ENCODE data around the gene HSPD1. TPM values are rescaled to one million over a fixed set of nuclear protein-coding genes. Genes with fewer than 3 reads are reported as not detected.

HSPD1 gene
- total RNA-seq (100 to 1,000 TPM; 138 to 140 TPM), polyA plus RNA-seq (100 to 1,000 TPM; 101 to 134 (median 128) TPM), total RNA-seq (162 to 1,670 (median 507) reads per million in 6 experiments)

GRCh38 chr2:197499594-197500502, at the start of gene HSPD1, which contains the start of gene HSPE1:
TSS of gene HSPD1 (minus strand) at chr2:197499840. CDS start at chr2:197498848, 992 bp downstream.
TSS of gene HSPE1 (plus strand) at chr2:197500379. CDS start at chr2:197500437, 58 bp downstream.
- POLR2A ChIA-PET: interaction anchor here (0.6 to 5.4 kb wide), 25 partner anchors 9 to 510 kb away, joined by 3 to 150 read pairs (median 4); partner anchors contain the start of genes COQ10B, MARS2, MOB4 and SF3B1
- Mint-ChIP-seq H3K27ac (peak within 1 kb of the TSS; percentile 92 to 98 (median 97)), H3K27me3 (no peaks in the 10 kb centered on the region), H3K4me3 (peak within 1 kb of the TSS; percentile 88 to 99 (median 96)), H3K36me3 (peaks cover 4 to 70% (median 23%) of the 10 kb centered on the region in 3 donors), H3K4me1 (peaks cover 25 to 75% (median 59%) of the 10 kb centered on the region in 4 donors), H3K9me3 (no peaks in the 10 kb centered on the region)
- ATAC-seq (peak; percentile 80 to 84), DNase-seq (peak; percentile 94 to 98 (median 97))

GRCh38 chr2:197548582-197548981, 48.9 kb upstream of the HSPD1 start:
- Mint-ChIP-seq H3K27ac (peak overlapping the region in 2 of 10 donors; percentile 64 to 65), H3K36me3 (peaks cover 0 to 83% (median 16%) of the 10 kb centered on the region in 3 donors), H3K4me3 (no peak overlapping the region), H3K9me3 (no peaks in the 10 kb centered on the region), H3K27me3 (no peaks in the 10 kb centered on the region), H3K4me1 (peaks cover 3 to 8% (median 6%) of the 10 kb centered on the region in 4 donors)
- POLR2A ChIA-PET: interaction anchor here (0.6 kb wide), 1 partner anchor 9 kb away, joined by 3 read pairs; no protein-coding TSS in a partner anchor
- ATAC-seq (no peak), DNase-seq (no peak)

GRCh38 chr2:197547163-197547900, 47.7 kb upstream of the HSPD1 start:
- peaks cover 0 to 83% (median 7%) of the 10 kb centered on the region in 3 donors for H3K36me3 Mint-ChIP-seq
- H3K27ac Mint-ChIP-seq: peak overlapping the region in 8 of 10 donors; percentile 16 to 84 (median 49)
- POLR2A ChIA-PET: interaction anchor here (0.5 kb wide), 1 partner anchor 748 kb away, joined by 5 read pairs; no protein-coding TSS in a partner anchor
- no peaks in the 10 kb centered on the region for H3K9me3 Mint-ChIP-seq
- no peak overlapping the region for H3K4me3 Mint-ChIP-seq
- H3K4me1 Mint-ChIP-seq: peaks cover 3 to 8% (median 6%) of the 10 kb centered on the region in 4 donors
- DNase-seq: no peak
- H3K27me3 Mint-ChIP-seq: no peaks in the 10 kb centered on the region
- ATAC-seq: no peak

- H3K27me3 Mint-ChIP-seq: no peaks in the 10 kb centered on the region
- POLR2A ChIA-PET: no interaction called here
- peak overlapping the region in 1 of 10 donors; percentile 59 for H3K27ac Mint-ChIP-seq
- H3K9me3 Mint-ChIP-seq: no peaks in the 10 kb centered on the region
- no peak overlapping the region for H3K4me3 Mint-ChIP-seq
- peaks cover 11 to 27% (median 21%) of the 10 kb centered on the region in 4 donors for H3K4me1 Mint-ChIP-seq
- ATAC-seq: no peak
- no peak for DNase-seq
- peaks cover 8 to 86% (median 20%) of the 10 kb centered on the region in 3 donors for H3K36me3 Mint-ChIP-seq
Observed at GRCh38 chr2:197543206-197543605, 43.6 kb upstream of the HSPD1 start.

- POLR2A ChIA-PET: interaction anchor here (0.6 kb wide), 1 partner anchor 9 kb away, joined by 3 read pairs; no protein-coding TSS in a partner anchor
- Mint-ChIP-seq H3K27me3 (no peaks in the 10 kb centered on the region), H3K36me3 (peaks cover 8 to 92% (median 27%) of the 10 kb centered on the region in 3 donors), H3K4me1 (peaks cover 12 to 43% (median 31%) of the 10 kb centered on the region in 4 donors), H3K27ac (peak overlapping the region in 8 of 10 donors; percentile 5 to 67 (median 39)), H3K9me3 (no peaks in the 10 kb centered on the region), H3K4me3 (no peak overlapping the region)
- no peak for DNase-seq
- no peak for ATAC-seq
Observed at GRCh38 chr2:197539734-197540133, 40.1 kb upstream of the HSPD1 start.

GRCh38 chr2:197538412-197538811, 38.8 kb upstream of the HSPD1 start:
- Mint-ChIP-seq H3K27me3 (no peaks in the 10 kb centered on the region), H3K4me1 (peaks cover 18 to 55% (median 43%) of the 10 kb centered on the region in 4 donors), H3K27ac (peak overlapping the region in 6 of 10 donors; percentile 13 to 72 (median 44)), H3K36me3 (peaks cover 8 to 86% (median 25%) of the 10 kb centered on the region in 3 donors), H3K9me3 (no peaks in the 10 kb centered on the region), H3K4me3 (no peak overlapping the region)
- ATAC-seq (no peak), DNase-seq (no peak)
- POLR2A ChIA-PET: no interaction called here

- H3K4me1 Mint-ChIP-seq: peaks cover 17 to 71% (median 40%) of the 10 kb centered on the region in 4 donors
- POLR2A ChIA-PET: interaction anchor here (2.3 to 3.7 kb wide), 6 partner anchors 11 to 188 kb away, joined by 6 to 150 read pairs (median 28); partner anchors contain the start of genes COQ10B, HSPD1, HSPE1 and MARS2
Observed at GRCh38 chr2:197517150-197517549, 17.5 kb upstream of the HSPD1 start.

GRCh38 chr2:197516393-197516761, 16.7 kb upstream of the HSPD1 start:
- no peaks in the 10 kb centered on the region for H3K27me3 Mint-ChIP-seq
- H3K27ac Mint-ChIP-seq: peak overlapping the region; percentile 88 to 99 (median 95)
- POLR2A ChIA-PET: interaction anchor here (1.6 to 3.7 kb wide), 10 partner anchors 11 to 189 kb away, joined by 5 to 150 read pairs (median 16); partner anchors contain the start of genes COQ10B, HSPD1, HSPE1 and MARS2
- DNase-seq (no peak), ATAC-seq (no peak)
- peaks cover 17 to 65% (median 39%) of the 10 kb centered on the region in 4 donors for H3K4me1 Mint-ChIP-seq
- H3K4me3 Mint-ChIP-seq: peak overlapping the region; percentile 80 to 99 (median 94)
- H3K36me3 Mint-ChIP-seq: peaks cover 11 to 25% (median 22%) of the 10 kb centered on the region in 3 donors
- H3K9me3 Mint-ChIP-seq: peaks cover 0 to 15% (median 4%) of the 10 kb centered on the region in 9 donors

More at GRCh38 chr2:197517150-197517549, 17.5 kb upstream of the HSPD1 start:
- Mint-ChIP-seq H3K27me3 (no peaks in the 10 kb centered on the region), H3K9me3 (peaks cover 0 to 15% (median 4%) of the 10 kb centered on the region in 9 donors), H3K36me3 (peaks cover 11 to 29% (median 27%) of the 10 kb centered on the region in 3 donors), H3K27ac (peak overlapping the region; percentile 88 to 99 (median 95)), H3K4me3 (peak overlapping the region; percentile 80 to 99 (median 94))
- ATAC-seq: no peak
- DNase-seq: no peak

GRCh38 chr2:197515739-197516392, 16.2 kb upstream of the HSPD1 start, which contains the start of gene MOB4:
TSS of gene MOB4 (plus strand) at chr2:197516066. CDS start at chr2:197516087, 21 bp downstream.
- DNase-seq: peak; percentile 87 to 95 (median 92)
- Mint-ChIP-seq H3K36me3 (peaks cover 7 to 20% (median 17%) of the 10 kb centered on the region in 3 donors), H3K4me1 (peaks cover 17 to 61% (median 35%) of the 10 kb centered on the region in 4 donors)

GRCh38 chr2:197515315-197515738, 15.7 kb upstream of the HSPD1 start:
- peak overlapping the region; percentile 88 to 99 (median 95) for H3K27ac Mint-ChIP-seq
- ATAC-seq: peak in 1 of 2 donors; percentile 22
- peaks cover 0 to 5% (median 0%) of the 10 kb centered on the region in 9 donors for H3K9me3 Mint-ChIP-seq
- DNase-seq: peak in 1 of 10 donors; percentile 65
- POLR2A ChIA-PET: interaction anchor here (0.6 to 3.7 kb wide), 13 partner anchors 10 to 1254 kb away, joined by 3 to 150 read pairs (median 7); partner anchors contain the start of genes COQ10B, GTF3C3, HSPD1 and HSPE1
- H3K36me3 Mint-ChIP-seq: peaks cover 1 to 16% (median 13%) of the 10 kb centered on the region in 3 donors
- peak overlapping the region; percentile 80 to 99 (median 94) for H3K4me3 Mint-ChIP-seq
- no peaks in the 10 kb centered on the region for H3K27me3 Mint-ChIP-seq
- H3K4me1 Mint-ChIP-seq: peaks cover 15 to 57% (median 34%) of the 10 kb centered on the region in 4 donors

More at GRCh38 chr2:197515739-197516392, 16.2 kb upstream of the HSPD1 start, which contains the start of gene MOB4:
- Mint-ChIP-seq H3K4me3 (peak within 1 kb of the TSS; percentile 80 to 99 (median 94)), H3K27ac (peak within 1 kb of the TSS; percentile 88 to 99 (median 95)), H3K27me3 (no peaks in the 10 kb centered on the region), H3K9me3 (peaks cover 0 to 11% (median under 1%) of the 10 kb centered on the region in 9 donors)
- peak; percentile 84 to 87 for ATAC-seq
- POLR2A ChIA-PET: interaction anchor here (0.6 to 3.7 kb wide), 12 partner anchors 10 to 1254 kb away, joined by 4 to 150 read pairs (median 8); partner anchors contain the start of genes COQ10B, HSPD1, HSPE1 and MARS2
